Measurements from ENCODE around the gene SRCIN1.

The SRCIN1 gene

DNA sequence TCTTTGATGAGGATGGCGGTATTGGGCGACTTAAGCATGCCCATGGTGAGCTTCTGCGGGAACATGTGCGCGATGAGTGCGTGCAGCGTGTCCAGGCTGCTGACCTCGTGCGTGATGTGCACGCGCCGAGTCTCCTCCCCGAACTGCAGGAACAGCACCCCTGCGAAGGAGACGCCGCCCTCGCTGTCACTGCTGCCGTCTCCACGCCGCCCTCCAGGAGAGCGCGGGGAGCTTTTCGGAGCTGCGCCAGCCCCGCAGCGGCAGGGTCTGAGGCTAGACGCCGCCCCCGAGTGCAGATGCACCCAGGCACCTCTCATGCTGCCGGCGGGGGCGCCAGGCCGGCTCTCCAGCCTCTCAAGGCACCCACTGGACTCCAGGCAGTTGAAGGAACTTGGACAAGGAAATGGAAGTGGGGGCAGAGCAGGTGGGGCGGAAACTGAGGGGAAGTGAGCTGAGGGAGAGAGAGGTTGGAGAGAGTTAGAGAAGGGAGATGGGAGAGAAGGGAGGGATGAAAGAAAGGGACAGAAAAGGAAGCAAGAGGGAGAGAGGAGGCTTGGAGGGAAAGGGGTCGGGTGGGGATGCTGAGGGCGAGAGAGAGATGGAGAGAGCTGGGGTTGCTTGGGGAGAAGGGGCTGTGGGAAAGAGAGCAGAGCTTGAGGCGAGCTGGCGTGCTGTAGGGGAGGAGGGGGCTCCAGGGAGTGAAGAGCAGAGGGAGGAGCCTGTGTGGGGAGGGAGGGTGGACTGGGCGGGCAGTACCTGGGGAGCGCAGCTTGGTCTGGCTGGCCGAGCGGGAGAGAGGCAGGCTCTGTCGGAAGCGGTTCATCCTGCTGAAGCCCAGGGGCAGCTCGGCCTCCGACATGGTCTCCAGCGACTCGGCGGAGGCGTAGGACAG, 42.1 kb downstream of the SRCIN1 start:
- no peak for DNase-seq (ENCODE audit: low spot score)

DNA sequence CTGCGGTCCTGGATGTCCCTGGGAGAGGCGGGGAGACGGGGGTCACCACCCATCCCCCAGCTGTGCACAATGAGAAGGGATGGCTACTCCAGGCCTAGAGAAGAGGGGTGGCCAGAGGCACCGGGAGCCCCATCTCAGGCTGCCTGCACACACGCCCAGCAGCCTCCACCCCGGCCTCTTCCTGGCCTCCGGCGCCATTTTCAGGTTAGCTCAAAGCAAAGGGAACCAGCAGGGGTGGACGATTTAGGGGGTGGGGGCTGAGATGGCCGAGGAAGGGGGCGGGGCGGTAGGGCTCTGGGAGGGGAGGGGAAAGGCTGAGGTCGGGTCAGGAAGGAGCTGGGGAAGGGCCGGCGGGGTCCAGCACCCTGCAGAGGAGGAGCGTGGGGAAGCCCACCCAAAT, 42.8 kb downstream of the SRCIN1 start:
- no peak for DNase-seq (ENCODE audit: low spot score)

DNA sequence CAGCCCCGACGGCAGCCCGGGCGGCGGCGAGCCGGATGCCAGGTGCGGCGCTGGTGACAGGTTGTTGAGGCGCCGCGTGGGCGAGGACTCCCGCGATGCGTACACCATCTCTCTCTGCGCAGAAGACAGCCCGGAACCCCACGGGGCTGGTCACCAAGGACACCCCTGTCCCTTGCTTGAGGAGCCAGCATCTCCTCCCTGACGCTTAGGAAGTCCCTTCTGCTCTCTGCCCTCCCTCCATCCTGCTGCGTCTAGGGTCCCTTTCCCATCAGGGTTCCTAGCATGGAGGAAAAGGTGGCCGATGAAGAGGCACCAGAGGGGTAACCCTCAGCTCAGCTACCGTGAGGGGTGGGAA, 43.6 kb downstream of the SRCIN1 start:
- no peak for DNase-seq (ENCODE audit: low spot score)

- no peak for DNase-seq (ENCODE audit: low spot score)
Measured at GRCh38 chr17:38561416-38562214, 44.1 kb downstream of the SRCIN1 start.

- no peak for DNase-seq (ENCODE audit: low spot score)
Measured at GRCh38 chr17:38560503-38561318, 45.0 kb downstream of the SRCIN1 start.

- DNase-seq (ENCODE audit: low spot score), result no peak
Measured at GRCh38 chr17:38559880-38560230, 45.9 kb downstream of the SRCIN1 start.

GRCh38 chr17:38559051-38559879, 46.5 kb downstream of the SRCIN1 start:
- DNase-seq (ENCODE audit: low spot score), result peak; percentile 21

GRCh38 chr17:38558728-38559050, 47.1 kb downstream of the SRCIN1 start:
- DNase-seq (ENCODE audit: low spot score), result no peak

DNA sequence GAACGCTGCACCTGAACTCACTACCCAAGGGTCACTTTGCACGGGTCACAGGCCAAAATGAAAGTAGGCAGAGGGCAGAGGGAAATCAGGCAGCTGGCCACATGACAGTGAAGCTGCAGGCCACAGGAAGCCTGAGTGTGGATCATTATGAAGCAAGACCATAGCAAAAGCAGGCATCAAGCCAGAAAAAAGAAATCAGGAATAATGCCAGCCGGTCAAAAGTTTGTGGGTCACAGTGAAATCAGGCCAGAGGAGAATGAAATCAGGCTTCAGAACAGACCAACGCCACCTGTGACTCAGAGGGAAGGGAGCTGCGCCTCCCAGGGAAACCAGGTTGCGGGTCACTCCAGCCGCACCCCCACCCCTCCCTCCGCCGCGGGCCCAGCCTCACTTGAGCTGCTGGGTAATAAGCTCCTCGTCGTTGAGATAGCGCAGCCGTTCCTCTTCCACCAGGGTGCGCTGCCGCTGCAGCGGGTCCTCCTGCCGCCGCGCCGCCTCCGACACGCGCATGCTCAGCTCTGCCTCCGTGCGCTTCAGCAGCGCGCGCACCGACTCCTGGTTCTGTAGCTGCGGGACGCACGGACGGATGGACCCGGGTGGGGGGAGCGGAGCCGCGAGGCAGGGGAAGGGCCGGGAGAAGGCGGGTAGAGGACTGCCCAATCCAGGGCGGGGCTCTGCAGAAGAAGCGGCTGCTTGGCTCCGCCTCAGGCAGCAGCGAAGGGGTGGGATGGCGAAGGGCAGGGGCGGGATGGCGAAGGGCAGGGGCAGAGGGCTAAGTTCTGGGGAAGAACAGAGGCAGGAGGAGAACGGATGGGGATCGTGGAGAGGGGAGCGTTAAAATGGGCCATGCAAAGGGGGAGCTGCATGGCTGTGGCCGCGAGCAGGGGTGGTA, 47.7 kb downstream of the SRCIN1 start:
- peak; percentile 80 for DNase-seq (ENCODE audit: low spot score)

GRCh38 chr17:38557396-38557795, 48.4 kb downstream of the SRCIN1 start:
- no peak for DNase-seq (ENCODE audit: low spot score)

GRCh38 chr17:38556239-38556638, 49.5 kb downstream of the SRCIN1 start:
- no peak for DNase-seq (ENCODE audit: low spot score)

DNA sequence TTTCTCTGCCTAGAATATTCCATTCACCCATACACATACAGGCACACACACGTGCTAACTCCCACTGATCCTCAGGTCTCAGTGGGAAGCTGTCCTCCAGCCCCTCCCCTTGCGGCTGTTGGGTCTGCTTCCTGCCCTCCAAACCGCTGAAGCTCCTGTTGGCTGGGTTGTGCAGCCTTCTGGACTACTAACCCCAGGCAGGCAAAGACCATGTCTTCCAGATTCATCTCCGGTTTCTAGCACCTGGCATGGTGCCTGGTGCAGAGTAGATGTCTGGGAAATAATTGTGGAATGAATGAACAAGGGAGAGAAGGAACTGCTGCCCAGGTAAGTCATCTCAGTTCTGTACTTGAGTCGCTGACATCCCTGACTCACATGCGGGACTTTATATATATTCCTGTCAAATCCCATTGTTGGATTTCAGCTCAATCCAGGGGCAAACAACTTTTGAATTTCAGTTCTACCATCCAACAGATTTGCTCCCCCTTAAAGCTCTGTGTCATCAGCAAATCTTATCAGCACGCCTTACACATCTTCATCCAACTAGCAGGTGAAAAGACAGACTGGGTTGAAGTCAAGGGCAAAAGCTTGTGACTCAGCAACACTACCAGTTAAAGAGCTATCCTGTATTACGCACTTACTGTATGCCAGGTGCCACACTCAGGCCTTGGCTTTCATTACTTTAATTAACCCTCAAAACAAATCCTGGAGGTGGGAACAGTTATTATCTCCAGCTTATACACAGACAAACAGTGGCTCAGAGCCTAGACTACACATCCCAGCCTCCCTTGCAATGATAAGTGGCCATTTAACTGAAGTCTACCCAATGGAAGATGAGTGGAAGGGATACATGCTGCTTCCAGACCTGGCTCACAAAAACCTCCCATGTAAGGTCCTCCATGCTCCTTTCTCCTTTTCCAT, 51.1 kb downstream of the SRCIN1 start:
- DNase-seq (ENCODE audit: low spot score), result no peak

- no peak for DNase-seq (ENCODE audit: low spot score)
Measured at GRCh38 chr17:38552343-38552742, 53.4 kb downstream of the SRCIN1 start.

- no peak for DNase-seq (ENCODE audit: low spot score)
Measured at GRCh38 chr17:38551121-38551520, 54.6 kb downstream of the SRCIN1 start.

DNA sequence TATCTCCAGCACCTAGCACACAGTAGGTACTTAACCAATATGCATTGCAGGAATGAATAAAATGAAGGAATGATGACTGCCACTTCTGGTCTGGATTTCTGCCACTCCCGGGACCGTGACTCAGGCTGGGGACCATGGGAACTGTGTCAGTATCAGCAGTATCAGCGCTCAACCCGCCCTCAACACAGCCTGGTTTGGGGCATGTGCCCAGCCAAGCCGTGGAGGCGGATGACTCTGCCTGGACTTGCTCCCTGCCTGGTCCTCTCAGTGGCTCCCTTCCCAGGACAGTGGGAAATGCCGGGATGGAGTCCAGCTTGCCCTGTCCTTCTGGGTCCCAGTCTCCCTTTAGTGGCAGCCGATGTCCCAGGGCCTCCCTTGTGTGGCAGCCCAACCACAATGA, 55.1 kb downstream of the SRCIN1 start:
- no peak for DNase-seq (ENCODE audit: low spot score)

GRCh38 chr17:38549285-38549684, 56.5 kb downstream of the SRCIN1 start:
- no peak for DNase-seq (ENCODE audit: low spot score)

GRCh38 chr17:38547444-38547843, 58.3 kb downstream of the SRCIN1 start:
- DNase-seq (ENCODE audit: low spot score), result no peak

DNA sequence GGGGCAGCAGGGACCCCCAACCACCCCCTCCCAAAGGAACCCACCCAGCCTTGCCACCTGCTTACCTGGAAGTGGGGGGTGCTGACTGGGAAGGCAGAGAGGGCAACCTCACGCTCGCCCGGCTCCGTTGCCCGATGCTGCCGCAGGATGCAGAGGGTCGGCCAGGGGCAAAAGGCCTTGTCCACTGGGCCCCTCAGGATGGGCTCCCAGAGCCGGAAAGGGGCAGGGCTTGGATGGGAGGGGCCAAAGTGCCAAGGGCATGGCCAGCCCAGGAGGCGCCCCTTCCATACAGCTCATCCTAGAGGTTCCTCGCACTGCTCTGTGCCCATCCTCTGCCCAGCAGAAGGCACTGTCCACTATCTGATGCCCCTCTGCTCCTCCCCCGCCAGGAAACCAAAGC, 59.4 kb downstream of the SRCIN1 start:
- DNase-seq (ENCODE audit: low spot score), result no peak

DNA sequence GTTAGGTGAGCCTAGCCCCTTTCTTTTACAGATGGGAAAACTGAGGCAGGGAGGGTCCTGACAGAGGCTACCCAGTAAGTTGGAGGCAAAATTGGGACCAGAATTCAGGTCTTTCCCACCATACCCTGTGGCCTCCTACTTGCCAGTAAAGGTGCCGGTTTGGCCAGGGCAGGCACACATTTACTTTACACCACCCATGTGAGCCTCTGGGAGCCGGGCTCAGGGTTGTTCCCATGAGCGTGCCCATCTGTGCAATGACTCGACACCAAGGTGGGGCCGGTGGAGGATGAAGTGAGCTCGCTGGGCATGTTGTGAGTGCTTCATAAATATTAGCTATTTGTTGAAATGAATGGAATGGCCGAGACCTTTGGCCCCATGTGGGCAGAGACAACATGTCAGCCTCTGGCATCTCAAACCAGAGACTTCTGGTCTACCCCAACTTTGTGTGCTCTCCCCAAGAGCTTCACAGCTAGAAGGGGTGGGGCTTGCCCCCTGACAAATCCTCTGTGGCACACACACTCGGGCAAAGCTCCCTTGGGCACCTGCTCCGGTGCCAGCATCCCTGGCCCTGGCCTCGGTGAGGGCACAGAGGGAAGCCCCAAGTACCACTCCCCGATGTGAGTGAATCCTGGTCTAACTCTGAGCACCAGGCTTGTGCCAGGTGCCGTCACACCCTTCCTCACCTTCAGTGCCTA, 60.1 kb downstream of the SRCIN1 start:
- no peak for DNase-seq (ENCODE audit: low spot score)

All from hematopoietic multipotent progenitor cell treated with erythropoietin and hydrocortisone succinate and interleukin-3 and kit ligand, for 15 days (in vitro differentiated cells).